ENCODE measurements around the gene TPCN2.

The TPCN2 gene

GRCh38 chr11:69159150-69159852 lies 110.6 kb downstream of the TPCN2 start:
- no peak for ATAC-seq
- TF ChIP-seq RARB (CRISPR knock-in tag; IDR thresholded peaks at IDR 0.05) (no peak), ZNF70 (CRISPR knock-in tag; IDR thresholded peaks at IDR 0.05) (no peak), BACH2 (CRISPR knock-in tag; IDR thresholded peaks at IDR 0.05; ENCODE audit: borderline replicate concordance) (no peak), OSR1 (CRISPR knock-in tag; IDR thresholded peaks at IDR 0.05) (no peak), ESRRG (CRISPR knock-in tag; IDR thresholded peaks at IDR 0.05) (no peak), PPARA (CRISPR knock-in tag; IDR thresholded peaks at IDR 0.05; ENCODE audit: borderline replicate concordance) (no peak), ISL1 (CRISPR knock-in tag; IDR thresholded peaks at IDR 0.05) (no peak)
- TF ChIP-seq, protein P1, sequence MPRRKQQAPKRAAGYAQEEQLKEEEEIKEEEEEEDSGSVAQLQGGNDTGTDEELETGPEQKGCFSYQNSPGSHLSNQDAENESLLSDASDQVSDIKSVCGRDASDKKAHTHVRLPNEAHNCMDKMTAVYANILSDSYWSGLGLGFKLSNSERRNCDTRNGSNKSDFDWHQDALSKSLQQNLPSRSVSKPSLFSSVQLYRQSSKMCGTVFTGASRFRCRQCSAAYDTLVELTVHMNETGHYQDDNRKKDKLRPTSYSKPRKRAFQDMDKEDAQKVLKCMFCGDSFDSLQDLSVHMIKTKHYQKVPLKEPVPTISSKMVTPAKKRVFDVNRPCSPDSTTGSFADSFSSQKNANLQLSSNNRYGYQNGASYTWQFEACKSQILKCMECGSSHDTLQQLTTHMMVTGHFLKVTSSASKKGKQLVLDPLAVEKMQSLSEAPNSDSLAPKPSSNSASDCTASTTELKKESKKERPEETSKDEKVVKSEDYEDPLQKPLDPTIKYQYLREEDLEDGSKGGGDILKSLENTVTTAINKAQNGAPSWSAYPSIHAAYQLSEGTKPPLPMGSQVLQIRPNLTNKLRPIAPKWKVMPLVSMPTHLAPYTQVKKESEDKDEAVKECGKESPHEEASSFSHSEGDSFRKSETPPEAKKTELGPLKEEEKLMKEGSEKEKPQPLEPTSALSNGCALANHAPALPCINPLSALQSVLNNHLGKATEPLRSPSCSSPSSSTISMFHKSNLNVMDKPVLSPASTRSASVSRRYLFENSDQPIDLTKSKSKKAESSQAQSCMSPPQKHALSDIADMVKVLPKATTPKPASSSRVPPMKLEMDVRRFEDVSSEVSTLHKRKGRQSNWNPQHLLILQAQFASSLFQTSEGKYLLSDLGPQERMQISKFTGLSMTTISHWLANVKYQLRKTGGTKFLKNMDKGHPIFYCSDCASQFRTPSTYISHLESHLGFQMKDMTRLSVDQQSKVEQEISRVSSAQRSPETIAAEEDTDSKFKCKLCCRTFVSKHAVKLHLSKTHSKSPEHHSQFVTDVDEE (CRISPR knock-in tag; IDR thresholded peaks at IDR 0.05) = no peak

DNA sequence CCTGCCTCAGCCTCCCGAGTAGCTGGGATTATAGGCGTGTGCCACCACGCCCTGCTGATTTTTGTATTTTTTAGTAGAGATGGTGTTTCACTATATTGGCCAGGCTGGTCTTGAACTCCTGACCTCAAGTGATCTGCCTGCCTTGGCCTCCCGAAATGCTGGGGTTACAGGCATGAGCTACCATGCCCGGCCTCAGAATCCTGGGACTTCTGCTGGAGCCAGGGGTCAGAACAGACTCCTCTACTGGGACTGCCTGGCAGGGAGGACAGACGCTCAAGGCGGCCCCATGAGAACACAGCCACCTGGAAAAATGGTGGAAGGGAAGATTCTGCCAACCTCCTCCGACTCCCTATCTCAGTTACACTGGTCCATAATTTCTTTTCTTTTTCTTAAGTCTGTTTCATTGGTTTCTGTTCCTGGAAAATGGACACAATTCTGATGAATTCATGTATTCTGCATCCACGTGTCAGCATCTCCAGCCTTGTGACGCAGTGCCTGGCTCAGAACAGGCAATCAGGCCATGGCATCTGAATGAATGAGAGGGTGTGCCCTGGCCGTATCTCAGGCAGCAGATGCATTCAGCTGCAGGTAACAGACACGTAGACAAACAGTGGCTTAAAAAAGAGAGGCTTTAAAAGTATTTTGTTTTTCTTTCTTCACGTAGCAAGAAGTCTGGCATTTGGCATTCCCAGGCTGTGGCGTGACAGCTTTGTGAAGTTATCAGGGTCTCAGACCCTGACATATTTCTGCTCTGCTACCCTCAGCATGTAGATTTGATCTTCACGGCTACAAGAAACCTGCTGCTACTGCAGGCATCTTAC lies 111.8 kb downstream of the TPCN2 start:
- no peak for ATAC-seq
- no peak for TF ChIP-seq CSRNP3 (CRISPR knock-in tag; IDR thresholded peaks at IDR 0.05)
- TF ChIP-seq GLIS3 (CRISPR knock-in tag; IDR thresholded peaks at IDR 0.05) = no peak
- no peak for TF ChIP-seq ZC3H10 (CRISPR knock-in tag; IDR thresholded peaks at IDR 0.05)
- no peak for TF ChIP-seq ZNF70 (CRISPR knock-in tag; IDR thresholded peaks at IDR 0.05)
- no peak for TF ChIP-seq ARNTL (CRISPR knock-in tag; IDR thresholded peaks at IDR 0.05; ENCODE audit: borderline replicate concordance, low read depth)

DNA sequence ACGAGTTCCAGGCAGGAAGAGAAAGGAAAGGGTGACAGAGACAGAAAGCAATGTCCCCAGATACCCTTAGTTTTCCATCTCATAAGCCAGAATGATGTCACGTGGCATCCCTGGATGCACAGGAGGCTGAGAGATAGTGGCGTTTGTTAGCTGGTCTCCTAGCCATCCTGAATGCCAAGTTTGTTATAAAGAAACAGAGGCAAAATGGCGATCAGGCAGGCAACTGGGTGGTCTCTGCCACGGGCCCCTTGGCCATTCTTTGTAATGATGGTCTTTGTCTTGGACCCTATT lies 112.3 kb downstream of the TPCN2 start:
- ATAC-seq = no peak
- TF ChIP-seq SNAI2 (CRISPR knock-in tag; IDR thresholded peaks at IDR 0.05) (no peak), ZC3H10 (CRISPR knock-in tag; IDR thresholded peaks at IDR 0.05) (no peak), OSR1 (CRISPR knock-in tag; IDR thresholded peaks at IDR 0.05) (no peak), ZNF70 (CRISPR knock-in tag; IDR thresholded peaks at IDR 0.05) (no peak)

DNA sequence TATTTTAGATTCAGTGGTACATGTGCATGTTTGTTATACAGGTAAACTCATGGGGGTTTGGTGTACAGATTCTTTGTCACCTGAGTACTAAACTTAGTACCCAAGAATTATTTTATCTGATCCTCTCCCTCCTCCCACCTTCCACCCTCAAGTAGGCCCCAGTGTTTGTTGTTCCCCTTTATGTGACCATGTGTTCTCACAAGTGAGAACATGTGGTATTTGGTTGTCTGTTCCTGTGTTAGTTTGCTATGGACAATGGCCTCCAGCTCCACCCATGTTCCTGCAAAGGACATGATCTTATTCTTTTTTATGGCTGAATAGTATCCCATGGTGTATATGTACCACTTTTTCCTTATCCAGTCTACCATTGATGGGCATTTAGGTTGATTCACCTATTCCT lies 113.8 kb downstream of the TPCN2 start:
- no peak for ATAC-seq
- TF ChIP-seq ZNF70 (CRISPR knock-in tag; IDR thresholded peaks at IDR 0.05) (no peak), ISL1 (CRISPR knock-in tag; IDR thresholded peaks at IDR 0.05) (no peak), PATZ1 (CRISPR knock-in tag; IDR thresholded peaks at IDR 0.05; ENCODE audit: borderline replicate concordance) (no peak), ZNF8 (CRISPR knock-in tag; IDR thresholded peaks at IDR 0.05) (no peak), PPARA (CRISPR knock-in tag; IDR thresholded peaks at IDR 0.05; ENCODE audit: borderline replicate concordance) (no peak), CSDC2 (CRISPR knock-in tag; IDR thresholded peaks at IDR 0.05) (no peak), CSRNP3 (CRISPR knock-in tag; IDR thresholded peaks at IDR 0.05) (no peak), ESRRG (CRISPR knock-in tag; IDR thresholded peaks at IDR 0.05) (no peak), GLIS3 (CRISPR knock-in tag; IDR thresholded peaks at IDR 0.05) (no peak), ZFP30 (CRISPR knock-in tag; IDR thresholded peaks at IDR 0.05) (no peak)

DNA sequence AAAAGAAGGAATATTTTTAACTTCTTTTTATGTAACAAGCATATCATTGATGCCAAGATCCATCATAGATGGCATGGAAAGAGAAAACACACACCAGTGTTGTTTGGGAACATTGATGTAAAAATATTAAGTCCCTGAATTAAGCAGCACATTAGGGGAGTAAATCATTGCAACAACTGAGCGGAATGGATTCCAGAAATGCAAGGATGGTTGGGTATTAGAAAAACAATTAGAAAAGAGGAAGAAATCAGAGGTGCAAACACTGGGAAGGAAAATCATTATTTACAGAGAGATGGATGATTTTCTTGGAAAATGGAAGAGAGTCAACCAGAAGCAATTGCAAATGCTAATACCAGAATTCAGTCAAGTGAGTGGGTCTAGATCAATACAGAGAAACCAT lies 115.1 kb downstream of the TPCN2 start:
- no peak for ATAC-seq
- TF ChIP-seq CREB5 (CRISPR knock-in tag; IDR thresholded peaks at IDR 0.05; ENCODE audit: low read depth) = no peak
- no peak for TF ChIP-seq PPARA (CRISPR knock-in tag; IDR thresholded peaks at IDR 0.05; ENCODE audit: borderline replicate concordance)
- TF ChIP-seq ARNTL (CRISPR knock-in tag; IDR thresholded peaks at IDR 0.05; ENCODE audit: borderline replicate concordance, low read depth) = no peak
- TF ChIP-seq PATZ1 (CRISPR knock-in tag; IDR thresholded peaks at IDR 0.05; ENCODE audit: borderline replicate concordance) = no peak
- TF ChIP-seq ZC3H10 (CRISPR knock-in tag; IDR thresholded peaks at IDR 0.05) = no peak
- no peak for TF ChIP-seq ZNF8 (CRISPR knock-in tag; IDR thresholded peaks at IDR 0.05)
- no peak for TF ChIP-seq ZFP3 (CRISPR knock-in tag; IDR thresholded peaks at IDR 0.05)
- TF ChIP-seq TCF4 (CRISPR knock-in tag; IDR thresholded peaks at IDR 0.05; ENCODE audit: borderline replicate concordance) = no peak
- TF ChIP-seq SNAI2 (CRISPR knock-in tag; IDR thresholded peaks at IDR 0.05) = no peak
- no peak for TF ChIP-seq ZNF70 (CRISPR knock-in tag; IDR thresholded peaks at IDR 0.05)
- no peak for TF ChIP-seq ISL1 (CRISPR knock-in tag; IDR thresholded peaks at IDR 0.05)
- TF ChIP-seq OSR1 (CRISPR knock-in tag; IDR thresholded peaks at IDR 0.05) = no peak
- no peak for TF ChIP-seq BACH2 (CRISPR knock-in tag; IDR thresholded peaks at IDR 0.05; ENCODE audit: borderline replicate concordance)
